Endothelial cell of umbilical vein (primary cell): ENCODE data around the gene TEP1. TPM values are rescaled to one million over a fixed set of nuclear protein-coding genes. Genes with fewer than 3 reads are reported as not detected.
A peak's percentile ranks its signal among the peaks of the same experiment; 100 is the strongest.

ENCODE experiments used
- BruUV-seq: library from RNA; stranded (reverse); fragments of 400-500 nt; replicated peaks from 2 replicates; lab custom pipeline; 2021; lab: Mats Ljungman, UMichigan
- CTCF ChIA-PET: fragments of 300-600, 350-600 bp; sonication (Branson Sonifier 250); formaldehyde crosslinking; loops from one replicate; lab custom pipeline; 2021; ENCODE audit warnings: antibody characterized with exemption, inconsistent platforms; lab: Charles Lee
- POLR2A ChIA-PET: fragments of 300-600, 350-600 bp; sonication (Branson Sonifier 250); formaldehyde crosslinking; loops from one replicate; lab custom pipeline; 2021; ENCODE audit warnings: antibody characterized with exemption, inconsistent platforms; lab: Charles Lee
- DNase-seq: peaks from one replicate; pipeline ENCODE4 v3.0.0-alpha.2; 2011; ENCODE audit warnings: low read depth, low spot score
- FAIRE-seq: peaks from 2 replicates; lab custom pipeline; 2011; peaks lifted over from hg19 to GRCh38; lab: Jason Lieb, UNC
- H2AFZ ChIP-seq: 2 replicates; pipeline ENCODE4 v1.6.0; 2012; ENCODE audit warnings: low read depth, low read length, control low read depth, inconsistent platforms
- H3K27ac ChIP-seq: 2 replicates; pipeline ENCODE4 v1.5.1; 2011; ENCODE audit warnings: low read depth, mild to moderate bottlenecking, control low read depth, low read length, moderate library complexity; ENCODE audit not compliant: insufficient read depth
- H3K27me3 ChIP-seq, 2 experiments: 2 replicates each; pipeline versions ENCODE4 v1.6.0 to v1.6.1; 2011; ENCODE audit warnings: low read length in 2 of 2, mixed read lengths in 1 of 2; ENCODE audit not compliant: control insufficient read depth in 2 of 2, insufficient read depth in 2 of 2
- H3K36me3 ChIP-seq, 2 experiments: 2 replicates in 1 of 2; 3 replicates in 1 of 2; pipeline ENCODE4 v1.5.1; 2011; ENCODE audit warnings: low read length in 2 of 2, mild to moderate bottlenecking in 1 of 2, moderate library complexity in 1 of 2; ENCODE audit not compliant: control insufficient read depth in 2 of 2, insufficient read depth in 2 of 2; ENCODE audit errors: extremely low read depth in 1 of 2
- H3K4me1 ChIP-seq: 3 replicates; pipeline ENCODE4 v1.5.1; 2011; ENCODE audit warnings: mild to moderate bottlenecking, low read length; ENCODE audit not compliant: control insufficient read depth, insufficient read depth; ENCODE audit errors: extremely low read depth
- H3K4me2 ChIP-seq: 2 replicates; pipeline ENCODE4 v1.6.1; 2011; ENCODE audit warnings: low read length, control low read depth, mixed read lengths; ENCODE audit not compliant: insufficient read depth
- H3K4me3 ChIP-seq, 3 experiments: fragments of 200-600 bp in 1 of 3; sonication (generic), shearing (Covaris generic) in 1 of 3; replicated peaks in 1 of 3; 2 replicates each; pipeline ENCODE4 v1.5.1; 2011 to 2016; ENCODE audit warnings: control low read depth in 3 of 3, low read length in 3 of 3, mild to moderate bottlenecking in 2 of 3, inconsistent platforms in 1 of 3, low read depth in 1 of 3, moderate library complexity in 1 of 3; ENCODE audit not compliant: insufficient read depth in 1 of 3
- H3K79me2 ChIP-seq: 2 replicates; pipeline ENCODE4 v1.6.0; 2012; ENCODE audit warnings: low read length, inconsistent platforms; ENCODE audit not compliant: control insufficient read depth, insufficient read depth
- H3K9ac ChIP-seq: replicated peaks from 2 replicates; pipeline ENCODE3; 2011; ENCODE audit warnings: low read length, control low read depth; ENCODE audit not compliant: insufficient read depth; ENCODE audit errors: extremely low read depth
- H3K9me1 ChIP-seq: replicated peaks from 3 replicates; pipeline ENCODE4 v1.6.0; 2011; ENCODE audit warnings: mild to moderate bottlenecking, low read length; ENCODE audit not compliant: control insufficient read depth, insufficient read depth; ENCODE audit errors: extremely low read depth
- H3K9me3 ChIP-seq: replicated peaks from 2 replicates; pipeline ENCODE4 v1.5.1; 2012; ENCODE audit warnings: low read length, inconsistent platforms; ENCODE audit not compliant: control insufficient read depth, insufficient read depth
- H4K20me1 ChIP-seq: replicated peaks from 2 replicates; pipeline ENCODE3; 2011; ENCODE audit warnings: mild to moderate bottlenecking, low read length; ENCODE audit not compliant: control insufficient read depth, insufficient read depth; ENCODE audit errors: extremely low read depth
- CTCF ChIP-seq, 2 donors: IDR thresholded peaks; 1 replicate in 1 of 2; 2 replicates in 1 of 2; pipeline ENCODE4 v1.5.1; 2011; ENCODE audit warnings: low read length in 2 of 2, mild to moderate bottlenecking in 2 of 2, moderate library complexity in 2 of 2, control low read depth in 1 of 2, inconsistent platforms in 1 of 2, low read depth in 1 of 2; ENCODE audit not compliant: insufficient read depth in 1 of 2; ENCODE audit errors: extremely low read depth in 1 of 2
- EZH2 ChIP-seq: IDR thresholded peaks from 2 replicates; pipeline ENCODE4 v1.6.1; 2012; ENCODE audit warnings: borderline replicate concordance, low read depth, mild to moderate bottlenecking, moderate library complexity, low read length, inconsistent platforms; ENCODE audit not compliant: severe bottlenecking
- FOS ChIP-seq: IDR thresholded peaks from 2 replicates; pipeline ENCODE4 v1.6.1; 2011; ENCODE audit warnings: mild to moderate bottlenecking, low read length, moderate library complexity, borderline replicate concordance; ENCODE audit not compliant: insufficient read depth
- GATA2 ChIP-seq: IDR thresholded peaks from 2 replicates; pipeline ENCODE4 v1.7.0; 2011; ENCODE audit warnings: low read depth, mild to moderate bottlenecking, moderate library complexity, mixed read lengths, low read length; ENCODE audit not compliant: insufficient read length, insufficient read depth
- JUN ChIP-seq: IDR thresholded peaks from 2 replicates; pipeline ENCODE4 v1.6.1; 2011; ENCODE audit warnings: borderline replicate concordance, low read depth; ENCODE audit not compliant: insufficient read length, insufficient read depth
- MAX ChIP-seq: IDR thresholded peaks from 2 replicates; pipeline ENCODE4 v1.6.1; 2011; ENCODE audit not compliant: insufficient read depth, insufficient read length
- MYC ChIP-seq: IDR thresholded peaks from one replicate; pipeline ENCODE4 v1.6.1; 2011; ENCODE audit warnings: mild to moderate bottlenecking, low read depth, low read length
- POLR2A ChIP-seq: IDR thresholded peaks from 2 replicates; pipeline ENCODE4 v1.6.1; 2012; ENCODE audit warnings: low read depth, mild to moderate bottlenecking, control low read depth, low read length
- POLR2AphosphoS5 ChIP-seq: IDR thresholded peaks from 2 replicates; pipeline ENCODE4 v1.6.1; 2012; ENCODE audit warnings: low read depth, mild to moderate bottlenecking, control low read depth, low read length, moderate library complexity; ENCODE audit not compliant: insufficient read depth
- dilution Hi-C: fragments of 300-500 bp; cut with MboI; formaldehyde crosslinking; loops from one replicate; pipeline ENCODE4 v1.15.0; 2019; ENCODE audit warnings: low sequenced_read_pairs; ENCODE audit not compliant: extremely low pct_ligation_motif_present
- intact Hi-C: fragments of 100-400 bp; cut with micrococcal nuclease; formaldehyde crosslinking; loops from one replicate; pipeline ENCODE4 v1.10.0; 2022
- polyA plus RNA-seq, 4 experiments: library from polyadenylated mRNA; depleted of rRNA in 3 of 4; stranded (reverse) in 3 of 4; unstranded in 1 of 4; fragments of >200 nt; gene quantifications; 2 replicates each; pipeline versions ENCODE4 v1.2.1 to v1.2.3, GENCODE V29; 2011 to 2012; ENCODE audit warnings: missing spikeins in 1 of 4
- total RNA-seq: library from RNA; stranded (reverse); gene quantifications from 2 replicates; pipeline ENCODE4 v1.2.3, GENCODE V29; 2021

The TEP1 gene
- total and polyA plus RNA-seq, 2 donors (not counting 3 experiments of a cell fraction or from before 2014, with no cell fraction given) = 19.6 to 44.6 TPM

- H3K9me1 ChIP-seq = no peaks in the 10 kb centered on the region
- CTCF ChIA-PET = interaction anchor here (0.6 to 1.3 kb wide), 4 partner anchors 10 to 213 kb away, joined by 3 to 8 read pairs (median 3); no protein-coding TSS in a partner anchor
- H4K20me1 ChIP-seq = no peaks in the 10 kb centered on the region
- peak; percentile 48 for FAIRE-seq
- peak; percentile 56 for DNase-seq
- intact Hi-C loops (no loop called here), dilution Hi-C loops (no loop called here)
- POLR2A ChIA-PET = no interaction called here
- TSS peak; percentile 96 for BruUV-seq
- TF ChIP-seq FOS (peak; percentile 97), EZH2 (no peak), MYC (no peak), CTCF (IDR thresholded peaks at IDR 0.05; ENCODE audit: extremely low read depth in 1 of 2, insufficient read depth in 1 of 2, low read depth in 1 of 2, low read length in 2 of 2) (no peak), POLR2A (no peak), MAX (no peak), JUN (peak; percentile 95), GATA2 (no peak), POLR2AphosphoS5 (peak; percentile 50)
- no peak overlapping the region for H3K9ac ChIP-seq
- H3K36me3 ChIP-seq = peaks cover 7 to 28% of the 10 kb centered on the region in 2 experiments
- H3K4me1 ChIP-seq = peaks cover 14% of the 10 kb centered on the region
- H3K27ac ChIP-seq = peak overlapping the region; percentile 49
- no peaks in the 10 kb centered on the region for H3K27me3 ChIP-seq
- H2AFZ ChIP-seq = no peak overlapping the region
- no peaks in the 10 kb centered on the region for H3K9me3 ChIP-seq
- peak overlapping the region; percentile 14 for H3K4me2 ChIP-seq
- H3K4me3 ChIP-seq = no peak overlapping the region
- H3K79me2 ChIP-seq = no peaks in the 10 kb centered on the region
Measured at GRCh38 chr14:20400965-20401593, 12.2 kb downstream of the TEP1 start.
